Peyer's patch (tissue), 4 donors: ENCODE measurements around the gene BTBD8. TPM values are rescaled to one million over a fixed set of nuclear protein-coding genes. Genes with fewer than 3 reads are reported as not detected.

Experiments
- DNase-seq, 3 donors: peaks; one replicate each; pipeline ENCODE4 v3.0.0-alpha.2; 2017 to 2019
- H3K27ac ChIP-seq, 4 donors: fragments of 200-600 bp; sonication (generic); one replicate each; pipeline ENCODE4 v1.5.1; 2016 to 2019
- H3K27me3 ChIP-seq, 2 donors: fragments of 200-600 bp; sonication (generic); one replicate each; pipeline ENCODE4 v1.5.1; 2019
- H3K36me3 ChIP-seq, 3 donors: fragments of 200-600 bp; sonication (generic); one replicate each; pipeline ENCODE4 v1.5.1; 2016 to 2019
- H3K4me1 ChIP-seq, 4 donors: fragments of 200-600 bp; sonication (generic); one replicate each; pipeline ENCODE4 v1.5.1; 2016 to 2019
- H3K4me3 ChIP-seq, 4 donors: fragments of 200-600 bp; sonication (generic); 1 replicate in 3 of 4; 2 replicates in 1 of 4; pipeline ENCODE4 v1.5.1; 2016 to 2019; ENCODE audit warnings: mild to moderate bottlenecking in 1 of 4
- H3K9me3 ChIP-seq, 4 donors: fragments of 200-600 bp; sonication (generic); one replicate each; pipeline ENCODE4 v1.5.1; 2016 to 2019; ENCODE audit warnings: mild to moderate bottlenecking in 1 of 4
- CTCF ChIP-seq, 6 experiments: fragments of 450-650 bp in 4 of 6; fragments of 200-600 bp in 2 of 6; sonication (generic) in 1 of 6; IDR thresholded peaks; one replicate each; pipeline ENCODE4 v1.5.1; 2017 to 2019; ENCODE audit warnings: antibody characterized with exemption in 6 of 6, mild to moderate bottlenecking in 3 of 6, moderate library complexity in 1 of 6
- POLR2A ChIP-seq, 2 donors: fragments of 450-650 bp; IDR thresholded peaks; one replicate each; pipeline ENCODE4 v1.5.1; 2017; ENCODE audit warnings: antibody characterized with exemption in 2 of 2, mild to moderate bottlenecking in 2 of 2, moderate library complexity in 2 of 2
- total RNA-seq, 4 donors: library from RNA; depleted of rRNA; stranded (reverse); fragments of >200 nt; gene quantifications; one replicate each; pipeline ENCODE4 v1.1.0, GENCODE V29; 2016

Gene BTBD8
- total RNA-seq, 4 donors from 2014 or later, result 2.5 to 11.6 (median 4.5) TPM

GRCh38 chr1:92040971-92041370, 39.2 kb upstream of the BTBD8 start:
- Histone ChIP-seq H3K27me3 (no peaks in the 10 kb centered on the region), H3K9me3 (no peaks in the 10 kb centered on the region), H3K4me3 (no peak overlapping the region), H3K4me1 (no peaks in the 10 kb centered on the region), H3K36me3 (no peaks in the 10 kb centered on the region), H3K27ac (no peak overlapping the region)
- TF ChIP-seq POLR2A (IDR thresholded peaks at IDR 0.05) (no peak), CTCF (IDR thresholded peaks at IDR 0.05) (no peak)
- DNase-seq, result no peak

GRCh38 chr1:92043621-92044020, 36.5 kb upstream of the BTBD8 start:
- Histone ChIP-seq H3K36me3 (no peaks in the 10 kb centered on the region), H3K4me3 (no peak overlapping the region), H3K27me3 (no peaks in the 10 kb centered on the region), H3K4me1 (no peaks in the 10 kb centered on the region), H3K27ac (no peak overlapping the region), H3K9me3 (no peaks in the 10 kb centered on the region)
- TF ChIP-seq CTCF (IDR thresholded peaks at IDR 0.05) (no peak), POLR2A (IDR thresholded peaks at IDR 0.05) (no peak)
- no peak for DNase-seq

- no peak for DNase-seq
- H3K27ac ChIP-seq, result no peak overlapping the region
- TF ChIP-seq POLR2A (IDR thresholded peaks at IDR 0.05) (no peak), CTCF (IDR thresholded peaks at IDR 0.05) (no peak)
- no peak overlapping the region for H3K4me3 ChIP-seq
- no peaks in the 10 kb centered on the region for H3K9me3 ChIP-seq
- H3K36me3 ChIP-seq, result no peaks in the 10 kb centered on the region
- no peaks in the 10 kb centered on the region for H3K27me3 ChIP-seq
- H3K4me1 ChIP-seq, result no peaks in the 10 kb centered on the region
These were observed 34.2 kb upstream of the BTBD8 start for GRCh38 chr1:92045766-92046495.

GRCh38 chr1:92051948-92052347, 28.2 kb upstream of the BTBD8 start:
- Histone ChIP-seq H3K9me3 (no peaks in the 10 kb centered on the region), H3K27ac (no peak overlapping the region), H3K36me3 (no peaks in the 10 kb centered on the region), H3K4me3 (no peak overlapping the region), H3K27me3 (no peaks in the 10 kb centered on the region), H3K4me1 (no peaks in the 10 kb centered on the region)
- no peak for TF ChIP-seq CTCF (IDR thresholded peaks at IDR 0.05)
- TF ChIP-seq POLR2A (IDR thresholded peaks at IDR 0.05), result no peak
- no peak for DNase-seq

- TF ChIP-seq POLR2A (IDR thresholded peaks at IDR 0.05), result no peak
These were observed 15.1 kb upstream of the BTBD8 start for GRCh38 chr1:92065042-92065441.

GRCh38 chr1:92066321-92066720, 13.8 kb upstream of the BTBD8 start:
- no peak overlapping the region for H3K4me3 ChIP-seq
- H3K27ac ChIP-seq, result no peak overlapping the region
- no peaks in the 10 kb centered on the region for H3K9me3 ChIP-seq
- no peaks in the 10 kb centered on the region for H3K4me1 ChIP-seq
- TF ChIP-seq POLR2A (IDR thresholded peaks at IDR 0.05) (no peak), CTCF (IDR thresholded peaks at IDR 0.05) (no peak)
- DNase-seq, result no peak
- no peaks in the 10 kb centered on the region for H3K27me3 ChIP-seq
- no peaks in the 10 kb centered on the region for H3K36me3 ChIP-seq

More at GRCh38 chr1:92065042-92065441, 15.1 kb upstream of the BTBD8 start:
- H3K9me3 ChIP-seq, result no peaks in the 10 kb centered on the region
- H3K36me3 ChIP-seq, result no peaks in the 10 kb centered on the region
- H3K27me3 ChIP-seq, result no peaks in the 10 kb centered on the region
- H3K4me3 ChIP-seq, result no peak overlapping the region
- H3K4me1 ChIP-seq, result no peaks in the 10 kb centered on the region
- DNase-seq, result no peak
- no peak overlapping the region for H3K27ac ChIP-seq
